HG03196 (cell line): ENCODE data around the gene MAPK8IP1.

Experiments
- ATAC-seq: cut with Tn5 transposase; IDR thresholded peaks from one replicate; pipeline ENCODE4 v1.9.1; 2021; ENCODE audit not compliant: unreplicated experiment

Gene MAPK8IP1

DNA sequence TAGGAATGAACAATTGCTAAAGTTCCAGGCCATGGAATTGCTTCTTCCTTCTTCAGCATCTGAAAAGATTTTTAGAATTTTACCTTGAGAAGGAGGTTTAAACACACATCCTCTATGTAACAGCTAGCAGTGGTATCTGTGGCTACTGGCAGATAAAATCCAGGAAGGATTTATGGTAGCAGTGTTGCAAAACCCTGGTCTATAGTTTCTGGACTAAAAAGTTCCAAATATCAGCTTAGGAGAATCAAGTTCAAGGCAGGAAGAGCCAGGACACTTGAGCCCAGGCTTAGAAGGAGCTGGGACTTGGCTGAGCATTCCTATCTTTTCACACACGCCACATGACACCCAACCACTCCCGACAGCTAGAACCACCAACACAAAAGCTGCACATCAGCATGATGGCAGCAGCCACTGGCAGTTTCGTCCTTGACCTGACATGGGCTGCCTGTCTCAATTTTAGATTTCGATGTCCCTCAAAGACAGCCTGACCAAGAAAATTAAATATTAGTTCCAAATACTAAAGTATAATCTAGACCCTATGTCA, 51.1 kb downstream of the MAPK8IP1 start:
- no peak for ATAC-seq

DNA sequence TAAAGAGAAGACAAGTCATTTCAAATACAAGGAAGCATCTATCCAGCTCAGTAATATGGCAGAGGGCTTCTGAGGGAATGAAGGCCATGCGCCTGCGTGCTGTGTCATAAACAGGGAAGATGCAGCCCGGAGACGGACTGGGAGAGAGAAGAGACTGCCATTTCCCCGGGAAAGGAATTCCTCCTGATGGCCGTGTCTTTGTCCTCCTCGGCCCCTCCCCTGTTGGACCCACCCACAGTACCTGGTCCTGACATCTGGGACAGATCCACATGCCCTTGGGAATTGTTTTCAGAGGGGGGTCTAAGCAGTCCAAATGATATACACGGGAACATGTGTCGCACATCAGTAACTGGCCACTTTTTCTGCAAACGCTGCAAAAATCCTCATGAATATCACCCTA, 52.5 kb downstream of the MAPK8IP1 start:
- no peak for ATAC-seq

DNA sequence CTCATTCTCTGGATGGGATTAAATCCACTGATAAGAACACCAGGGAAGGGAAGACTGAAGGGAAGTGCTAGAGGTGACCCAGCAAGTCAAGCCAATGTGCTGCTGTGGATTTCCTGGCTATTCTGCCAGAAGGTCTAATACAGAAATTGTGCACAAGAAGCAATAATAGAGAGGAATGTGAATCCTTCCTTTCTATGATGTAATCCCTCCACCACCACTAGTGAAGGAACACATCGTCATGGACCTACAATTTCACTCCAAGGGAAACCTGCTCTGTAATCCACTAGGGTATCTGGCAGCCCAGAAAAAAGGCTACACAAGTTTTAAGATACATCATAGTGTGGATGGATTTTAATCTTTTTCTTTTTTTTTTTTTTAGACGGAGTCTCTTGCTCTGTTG, 54.4 kb downstream of the MAPK8IP1 start:
- no peak for ATAC-seq

DNA sequence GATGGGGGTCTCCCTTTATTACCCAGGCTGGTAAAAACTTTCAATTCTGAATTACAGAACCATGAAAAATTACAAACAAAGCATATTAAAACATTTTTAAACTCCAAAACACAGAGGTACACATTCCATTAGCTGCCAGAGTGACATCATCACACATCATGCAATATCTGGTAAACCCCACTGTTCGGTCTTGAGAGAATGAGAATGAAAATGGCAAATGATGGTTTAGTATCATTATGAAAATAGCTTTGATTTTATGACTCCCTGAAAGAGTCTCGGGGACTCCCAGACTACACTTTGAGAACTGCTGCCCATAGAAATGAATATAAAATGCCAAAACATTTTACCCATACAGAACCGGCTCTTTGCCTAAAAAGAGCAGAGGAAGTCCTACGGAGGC, 55.8 kb downstream of the MAPK8IP1 start:
- ATAC-seq: no peak

DNA sequence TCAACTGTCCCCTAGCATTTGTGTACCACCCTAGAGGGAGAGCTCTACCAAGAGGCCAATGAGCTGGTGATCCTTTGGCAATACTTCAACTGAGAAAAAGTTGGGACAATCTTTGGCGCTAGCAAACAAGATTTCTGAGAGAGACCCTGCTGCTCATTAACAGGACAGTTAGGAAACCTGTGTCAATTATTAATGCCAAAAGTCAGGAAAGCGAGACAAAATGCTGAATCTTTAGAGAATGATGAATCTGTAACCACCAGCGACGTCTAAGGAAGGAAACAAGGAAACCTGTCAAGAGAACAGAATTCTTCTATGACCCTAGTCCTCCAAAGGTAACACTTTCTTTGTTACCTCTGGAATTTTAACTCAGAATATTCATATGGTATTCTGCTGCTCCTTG, 56.9 kb downstream of the MAPK8IP1 start:
- ATAC-seq: no peak

DNA sequence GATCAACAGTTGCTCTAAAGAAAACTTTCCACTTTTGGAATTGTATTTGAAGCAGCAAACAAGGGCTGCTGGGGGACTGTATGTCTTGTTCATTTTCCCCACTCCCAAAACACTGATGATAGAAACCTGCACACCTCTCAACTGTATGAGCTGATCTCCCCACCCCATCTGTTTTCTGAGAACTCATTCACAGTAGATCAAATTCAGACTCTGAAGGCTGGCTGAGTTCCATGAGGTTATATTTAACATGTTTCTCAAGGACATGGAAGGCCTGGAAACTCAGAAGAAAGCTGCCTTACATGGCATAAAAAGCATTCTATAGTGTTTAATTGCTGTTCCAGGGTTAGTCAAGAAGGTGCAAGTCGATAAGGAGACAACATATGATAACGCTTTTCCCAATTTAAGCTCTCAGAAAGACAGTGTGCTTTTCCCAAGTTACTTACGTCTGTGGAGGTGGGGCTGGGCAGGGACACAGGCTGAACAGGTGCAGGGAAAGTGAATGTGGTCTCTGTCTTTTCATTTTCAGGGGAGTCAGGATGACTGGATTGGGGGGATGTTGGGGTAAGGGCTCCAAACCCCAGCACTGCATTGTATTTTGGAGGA, 60.0 kb downstream of the MAPK8IP1 start:
- ATAC-seq: no peak

DNA sequence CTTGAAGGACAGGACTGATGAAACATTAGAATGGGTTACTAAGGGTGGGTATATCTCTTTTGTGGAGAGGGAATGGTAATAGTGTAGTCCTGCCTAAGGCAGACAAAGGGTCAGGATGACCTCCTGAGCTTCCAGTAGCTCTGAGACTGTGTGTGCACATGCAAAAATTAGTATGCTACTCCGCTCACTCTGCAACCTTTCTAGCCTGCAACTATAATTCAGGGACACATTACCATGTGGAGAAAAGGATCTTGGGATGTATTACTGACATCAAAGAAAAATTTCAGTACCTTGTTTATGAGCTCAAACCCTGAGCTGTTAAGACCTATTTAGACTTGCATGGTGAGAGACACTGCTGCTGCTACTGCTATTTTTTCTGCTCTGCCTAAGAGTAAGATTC, 62.4 kb downstream of the MAPK8IP1 start:
- ATAC-seq: no peak

DNA sequence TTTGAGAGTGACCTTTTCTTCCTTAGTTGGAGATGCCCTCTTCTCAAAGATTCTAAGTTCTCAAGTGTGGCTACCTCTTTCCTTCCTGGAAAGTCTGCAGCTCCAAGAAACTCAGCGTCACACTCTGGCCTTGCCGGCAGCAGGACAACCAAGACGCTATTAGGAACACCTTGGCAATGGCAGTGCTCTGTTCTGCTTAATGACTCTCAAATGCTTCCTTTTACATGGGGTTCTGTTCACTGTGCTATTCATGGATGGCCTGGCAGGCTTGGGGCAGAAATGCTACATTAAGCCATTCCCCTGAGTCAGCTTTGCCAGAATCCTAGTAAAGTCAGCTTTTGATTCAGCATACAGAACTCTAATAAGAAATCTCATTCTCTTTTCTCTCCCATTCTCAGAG, 62.9 kb downstream of the MAPK8IP1 start:
- ATAC-seq: no peak

DNA sequence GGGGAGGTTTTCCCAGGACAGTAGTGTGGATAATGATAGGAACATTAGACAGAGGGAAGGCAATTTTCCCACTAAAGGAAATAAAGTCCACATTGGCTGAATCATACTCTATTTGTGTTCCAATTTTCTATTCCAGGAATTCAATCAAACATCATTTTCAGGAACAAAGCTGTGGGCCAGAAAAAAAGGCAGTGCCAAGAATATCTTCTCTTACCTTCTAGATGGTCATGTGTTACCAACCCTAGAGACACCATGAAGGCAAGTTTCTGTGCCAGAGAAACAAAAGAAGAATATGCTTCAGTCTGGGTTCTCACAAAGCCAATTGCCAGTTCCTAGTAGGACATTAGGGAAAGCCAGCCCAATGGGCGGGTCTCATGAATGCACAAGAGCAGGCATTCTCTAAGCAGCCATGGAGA, 64.5 kb downstream of the MAPK8IP1 start:
- ATAC-seq: no peak
